Mucosa of descending colon (tissue), 3 donors: ENCODE results near the gene PPDPF. TPM values are rescaled to one million over a fixed set of nuclear protein-coding genes. Genes with fewer than 3 reads are reported as not detected.
"Not testable (repeated sequence)": the region's sequence is repeated elsewhere in the genome, so short reads cannot be mapped to it uniquely, and the experiment has no call there.

ENCODE experiments used
- ATAC-seq: fragments of 200-7000 bp; cut with Tn5 transposase; one replicate; pipeline ENCODE4 v1.9.1; 2020; ENCODE audit warnings: mild to moderate bottlenecking, moderate library complexity
- DNase-seq, 3 donors: peaks; one replicate each; pipeline ENCODE4 v3.0.0-alpha.2; 2020
- H3K36me3 ChIP-seq: fragments of 200-600 bp; one replicate; pipeline ENCODE4 v1.8.0; 2021; ENCODE audit warnings: low read depth, mild to moderate bottlenecking
- H3K4me1 ChIP-seq: fragments of 200-600 bp; one replicate; pipeline ENCODE4 v1.8.0; 2021; ENCODE audit warnings: low read depth, mild to moderate bottlenecking
- H3K4me3 ChIP-seq: fragments of 200-600 bp; one replicate; pipeline ENCODE4 v1.8.0; 2021; ENCODE audit warnings: mild to moderate bottlenecking
- H3K9me3 ChIP-seq: fragments of 200-600 bp; one replicate; pipeline ENCODE4 v1.8.0; 2021; ENCODE audit warnings: mild to moderate bottlenecking
- intact Hi-C, 2 donors: fragments of 100-400 bp; cut with DNase I in 1 of 2; cut with micrococcal nuclease in 1 of 2; formaldehyde crosslinking; loops; one replicate each; pipeline versions ENCODE4 v1.11.0 to v1.11.1; 2022; cut with DNase I, micrococcal nuclease
- total RNA-seq, 3 donors: library from RNA; stranded (reverse); fragmentation: NEBNext Ultra II Directional in 2 of 3; extraction: Animal tissue kit (Norgen Biotek cat#: 25700) in 2 of 3; gene quantifications; one replicate each; pipeline versions ENCODE4 v1.2.1 to v1.2.4, GENCODE V29; 2021 to 2023
- TF ChIP-seq, protein P1 (sequence below): fragments of 200-600 bp; IDR thresholded peaks from one replicate; pipeline ENCODE4 v1.8.0; 2022; ENCODE audit warnings: antibody characterized with exemption, mild to moderate bottlenecking
- donor health status: DM: no; HTN: no; CAD: no; lungs with moderate emphysema.
- donor health status: DM: no; HTN: no; CAD: no.
- donor health status: DM: no; HTN: yes; CAD: no.

Gene PPDPF
- total RNA-seq, 3 donors from 2014 or later, result 263 to 672 (median 537) TPM

- TF ChIP-seq, protein P1, sequence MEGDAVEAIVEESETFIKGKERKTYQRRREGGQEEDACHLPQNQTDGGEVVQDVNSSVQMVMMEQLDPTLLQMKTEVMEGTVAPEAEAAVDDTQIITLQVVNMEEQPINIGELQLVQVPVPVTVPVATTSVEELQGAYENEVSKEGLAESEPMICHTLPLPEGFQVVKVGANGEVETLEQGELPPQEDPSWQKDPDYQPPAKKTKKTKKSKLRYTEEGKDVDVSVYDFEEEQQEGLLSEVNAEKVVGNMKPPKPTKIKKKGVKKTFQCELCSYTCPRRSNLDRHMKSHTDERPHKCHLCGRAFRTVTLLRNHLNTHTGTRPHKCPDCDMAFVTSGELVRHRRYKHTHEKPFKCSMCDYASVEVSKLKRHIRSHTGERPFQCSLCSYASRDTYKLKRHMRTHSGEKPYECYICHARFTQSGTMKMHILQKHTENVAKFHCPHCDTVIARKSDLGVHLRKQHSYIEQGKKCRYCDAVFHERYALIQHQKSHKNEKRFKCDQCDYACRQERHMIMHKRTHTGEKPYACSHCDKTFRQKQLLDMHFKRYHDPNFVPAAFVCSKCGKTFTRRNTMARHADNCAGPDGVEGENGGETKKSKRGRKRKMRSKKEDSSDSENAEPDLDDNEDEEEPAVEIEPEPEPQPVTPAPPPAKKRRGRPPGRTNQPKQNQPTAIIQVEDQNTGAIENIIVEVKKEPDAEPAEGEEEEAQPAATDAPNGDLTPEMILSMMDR, result no peak
- no peak overlapping the region for H3K4me3 ChIP-seq
- intact Hi-C loops, result no loop called here
- no peaks in the 10 kb centered on the region for H3K4me1 ChIP-seq
- ATAC-seq, result no peak
- H3K36me3 ChIP-seq, result no peaks in the 10 kb centered on the region
- no peaks in the 10 kb centered on the region for H3K9me3 ChIP-seq
- DNase-seq, result no peak
Observed at GRCh38 chr20:63505723-63506122, 14.8 kb upstream of the PPDPF start.

- TF ChIP-seq, protein P1, result no peak
- Histone ChIP-seq H3K9me3 (no peaks in the 10 kb centered on the region), H3K4me1 (no peaks in the 10 kb centered on the region), H3K4me3 (no peak overlapping the region), H3K36me3 (no peaks in the 10 kb centered on the region)
- no peak for ATAC-seq
- no peak for DNase-seq
- intact Hi-C loops, result no loop called here
Observed at GRCh38 chr20:63507083-63507743, 13.4 kb upstream of the PPDPF start.

- Histone ChIP-seq H3K9me3 (no peaks in the 10 kb centered on the region), H3K4me1 (no peaks in the 10 kb centered on the region), H3K36me3 (no peaks in the 10 kb centered on the region), H3K4me3 (no peak overlapping the region)
- intact Hi-C loops, result no loop called here
- ATAC-seq, result no peak
- DNase-seq, result no peak
- TF ChIP-seq, protein P1, result no peak
Observed at GRCh38 chr20:63508072-63508768, 12.3 kb upstream of the PPDPF start.

- no peak for ATAC-seq
- intact Hi-C loops, result no loop called here
Observed at GRCh38 chr20:63509088-63509564, 11.4 kb upstream of the PPDPF start.

DNA sequence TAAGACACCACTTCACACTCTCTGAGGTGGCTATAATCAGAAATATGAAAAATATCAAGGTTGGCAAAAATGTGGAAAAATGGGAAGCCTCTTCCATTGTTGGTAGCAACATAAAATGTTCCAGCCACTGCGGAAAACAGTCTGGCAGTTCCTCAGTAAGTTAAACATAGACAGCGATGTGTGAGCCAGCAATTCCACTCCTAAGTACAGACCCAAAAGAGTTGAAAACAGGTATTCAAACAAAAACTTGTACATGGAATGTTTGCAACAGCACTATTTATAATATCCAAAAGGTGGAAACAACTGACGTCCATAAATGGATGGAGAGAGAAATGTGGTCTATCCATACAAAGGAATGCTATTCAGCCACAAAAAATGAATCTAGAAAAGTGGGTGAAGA lies 7.4 kb upstream of the PPDPF start:
- no peaks in the 10 kb centered on the region for H3K4me1 ChIP-seq
- TF ChIP-seq, protein P1, result no peak
- intact Hi-C loops, result no loop called here
- no peaks in the 10 kb centered on the region for H3K36me3 ChIP-seq
- no peaks in the 10 kb centered on the region for H3K9me3 ChIP-seq
- no peak for DNase-seq
- H3K4me3 ChIP-seq, result no peak overlapping the region
- no peak for ATAC-seq

More at GRCh38 chr20:63509088-63509564, 11.4 kb upstream of the PPDPF start:
- H3K9me3 ChIP-seq, result no peaks in the 10 kb centered on the region
- DNase-seq, result no peak
- TF ChIP-seq, protein P1, result no peak
- no peaks in the 10 kb centered on the region for H3K4me1 ChIP-seq
- no peaks in the 10 kb centered on the region for H3K36me3 ChIP-seq
- H3K4me3 ChIP-seq, result no peak overlapping the region

GRCh38 chr20:63514520-63514919 lies 6.0 kb upstream of the PPDPF start:
- not testable (repeated sequence) for ATAC-seq

More at GRCh38 chr20:63514520-63514919, 6.0 kb upstream of the PPDPF start:
- DNase-seq, H3K4me1 ChIP-seq, intact Hi-C loops, H3K4me3 ChIP-seq, H3K36me3 ChIP-seq, H3K9me3 ChIP-seq: not testable (repeated sequence)
